B cell (primary cell): ENCODE measurements around the gene RGS17. TPM values are rescaled to one million over a fixed set of nuclear protein-coding genes. Genes with fewer than 3 reads are reported as not detected.

ENCODE experiments used
- ATAC-seq: fragments of 200-7000 bp; cut with Tn5 transposase; one replicate; pipeline ENCODE4 v1.10.0; 2021; ENCODE audit warnings: low read depth, mild to moderate bottlenecking, moderate number of reproducible peaks, moderate library complexity
- CTCF ChIA-PET: fragments of 350-600 bp; sonication (Branson Sonifier 250); formaldehyde crosslinking; loops from one replicate; lab custom pipeline; 2021; ENCODE audit warnings: antibody characterized with exemption, inconsistent platforms; lab: Charles Lee
- POLR2A ChIA-PET: fragments of 350-600 bp; sonication (Branson Sonifier 250); formaldehyde crosslinking; loops from one replicate; lab custom pipeline; 2021; ENCODE audit warnings: antibody characterized with exemption; lab: Charles Lee
- DNase-seq: peaks from one replicate; pipeline ENCODE4 v3.0.0; 2013
- H2AFZ ChIP-seq: 2 replicates; pipeline ENCODE4 v1.6.1; 2012; ENCODE audit warnings: mild to moderate bottlenecking, low read depth, low read length; ENCODE audit not compliant: insufficient read depth, poor library complexity, severe bottlenecking
- H3K27ac ChIP-seq, 2 donors: 1 replicate in 1 of 2; 2 replicates in 1 of 2; pipeline ENCODE4 v1.5.1; 2012 to 2013; ENCODE audit warnings: low read length in 2 of 2, mild to moderate bottlenecking in 2 of 2, moderate library complexity in 1 of 2
- H3K27me3 ChIP-seq, 4 experiments: fragments of 200-600 bp in 1 of 4; sonication (generic) in 1 of 4; replicated peaks in 1 of 4; 1 replicate in 2 of 4; 2 replicates in 2 of 4; pipeline versions ENCODE4 v1.6.1 to v1.7.0; 2013 to 2016; ENCODE audit warnings: low read length in 3 of 4, mild to moderate bottlenecking in 2 of 4, mixed read lengths in 1 of 4, moderate library complexity in 1 of 4; ENCODE audit not compliant: insufficient read depth in 4 of 4, control insufficient read depth in 3 of 4; ENCODE audit errors: control extremely low read depth in 1 of 4
- H3K36me3 ChIP-seq, 2 experiments: replicated peaks in 1 of 2; 1 replicate in 1 of 2; 2 replicates in 1 of 2; pipeline versions ENCODE4 v1.6.1 to v1.7.1; 2013; ENCODE audit warnings: low read length in 1 of 2; ENCODE audit not compliant: insufficient read depth in 2 of 2, control insufficient read depth in 1 of 2; ENCODE audit errors: control extremely low read depth in 1 of 2, extremely low read depth in 1 of 2
- H3K4me1 ChIP-seq, 2 donors: fragments of 200-600 bp in 1 of 2; sonication (generic) in 1 of 2; 1 replicate in 1 of 2; 2 replicates in 1 of 2; pipeline versions ENCODE4 v1.5.1 to v1.6.1; 2013 to 2017; ENCODE audit warnings: low read length in 2 of 2; ENCODE audit not compliant: control insufficient read depth in 2 of 2, insufficient read depth in 2 of 2
- H3K4me2 ChIP-seq: replicated peaks from 2 replicates; pipeline ENCODE3; 2012; ENCODE audit warnings: mild to moderate bottlenecking, low read depth, low read length; ENCODE audit not compliant: poor library complexity, severe bottlenecking
- H3K4me3 ChIP-seq, 5 experiments: fragments of 200-600 bp in 1 of 5; sonication (generic) in 1 of 5; 1 replicate in 3 of 5; 2 replicates in 2 of 5; pipeline versions ENCODE4 v1.5.1 to v1.7.0; 2011 to 2016; ENCODE audit warnings: low read length in 4 of 5, mild to moderate bottlenecking in 4 of 5, low read depth in 2 of 5, control low read depth in 1 of 5, moderate library complexity in 1 of 5; ENCODE audit not compliant: insufficient read depth in 1 of 5; ENCODE audit errors: control extremely low read depth in 1 of 5, extremely low read depth in 1 of 5
- H3K79me2 ChIP-seq: fragments of 200-600 bp; sonication (generic); one replicate; pipeline ENCODE4 v1.6.0; 2016; ENCODE audit warnings: low read length; ENCODE audit not compliant: control insufficient read depth, insufficient read depth
- H3K9ac ChIP-seq: fragments of 200-600 bp; sonication (generic); 2 replicates; pipeline ENCODE4 v1.6.1; 2017; ENCODE audit warnings: mild to moderate bottlenecking, low read length, moderate library complexity
- H3K9me3 ChIP-seq, 3 donors: one replicate each; pipeline versions ENCODE4 v1.6.1 to v1.7.1; 2013; ENCODE audit warnings: low read length in 2 of 3; ENCODE audit not compliant: control insufficient read depth in 2 of 3, insufficient read depth in 1 of 3; ENCODE audit errors: control extremely low read depth in 1 of 3
- H4K20me1 ChIP-seq: 2 replicates; pipeline ENCODE4 v1.6.0; 2012; ENCODE audit warnings: mild to moderate bottlenecking, low read length; ENCODE audit not compliant: insufficient read depth, control insufficient read depth, poor library complexity, severe bottlenecking
- H3K27ac Mint-ChIP-seq: one replicate; pipeline ENCODE4 v1.8.0; 2021; ENCODE audit warnings: mixed read lengths
- H3K27me3 Mint-ChIP-seq: one replicate; pipeline ENCODE4 v1.8.0; 2021; ENCODE audit warnings: mixed read lengths
- H3K4me1 Mint-ChIP-seq: one replicate; pipeline ENCODE4 v1.8.0; 2021; ENCODE audit warnings: mixed read lengths
- H3K4me3 Mint-ChIP-seq: one replicate; pipeline ENCODE4 v1.8.0; 2021; ENCODE audit warnings: mixed read lengths
- H3K9me3 Mint-ChIP-seq: one replicate; pipeline ENCODE4 v1.8.0; 2022; ENCODE audit warnings: mixed read lengths; ENCODE audit not compliant: insufficient read depth
- CTCF ChIP-seq: fragments of 200-600 bp; IDR thresholded peaks from one replicate; pipeline ENCODE4 v1.8.0; 2022; ENCODE audit warnings: antibody characterized with exemption, mild to moderate bottlenecking
- EZH2 ChIP-seq: IDR thresholded peaks from 2 replicates; pipeline ENCODE4 v1.6.1; 2012; ENCODE audit warnings: borderline replicate concordance, low read depth, mild to moderate bottlenecking, moderate library complexity, low read length; ENCODE audit not compliant: insufficient read depth, poor library complexity, severe bottlenecking
- WGBS: methylation state at CpG from one replicate; pipeline ENCODE4 v1.1.5; 2013; ENCODE audit warnings: missing lambda C conversion rate; ENCODE audit not compliant: insufficient coverage; 5-methylcytosine and 5-hydroxymethylcytosine counted together
- intact Hi-C: fragments of 100-400 bp; cut with micrococcal nuclease; formaldehyde crosslinking; loops from one replicate; pipeline ENCODE4 v1.10.0; 2022
- polyA plus RNA-seq: library from polyadenylated mRNA; depleted of rRNA; stranded (reverse); fragments of >200 nt; gene quantifications from 2 replicates; pipeline ENCODE4 v1.2.3, GENCODE V29; 2012
- total RNA-seq, 2 donors: library from RNA; stranded (reverse); fragments of 120-200 nt in 1 of 2; gene quantifications; 1 replicate in 1 of 2; 2 replicates in 1 of 2; pipeline versions ENCODE4 v1.2.3 to v1.2.4, GENCODE V29; 2013 to 2022

The RGS17 gene
- total and polyA plus RNA-seq, 2 donors (not counting 1 experiment from before 2014, with no cell fraction given): not detected

DNA sequence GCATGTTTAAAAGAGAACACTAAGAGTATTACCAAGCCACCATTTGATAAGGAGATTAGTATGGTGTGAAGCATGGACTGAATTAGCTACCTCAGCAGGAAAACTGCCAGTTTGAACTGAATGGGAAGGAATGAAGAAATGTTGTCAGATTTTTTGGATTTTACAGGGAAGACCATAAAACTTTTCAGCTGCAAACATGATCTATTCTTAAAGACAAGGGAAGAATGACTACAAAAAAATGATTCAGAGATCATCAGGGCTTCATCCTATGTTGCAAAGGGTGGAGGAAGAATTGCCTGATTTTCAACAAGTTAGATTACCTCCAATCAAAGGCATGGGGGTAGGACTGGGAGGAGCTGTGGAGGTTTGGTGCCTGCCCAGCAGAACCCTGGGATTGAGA is 79.3 kb downstream of the RGS17 start:
- TF ChIP-seq EZH2 (no peak), CTCF (no peak)
- H3K27me3 Mint-ChIP-seq: peaks cover 4% of the 10 kb centered on the region
- H3K9me3 Mint-ChIP-seq: no peaks in the 10 kb centered on the region
- H3K27ac Mint-ChIP-seq: no peak overlapping the region
- H3K4me1 ChIP-seq: no peaks in the 10 kb centered on the region
- intact Hi-C loops: no loop called here
- no peak overlapping the region for H3K4me2 ChIP-seq
- H3K79me2 ChIP-seq: no peaks in the 10 kb centered on the region
- DNase-seq (no peak), ATAC-seq (no peak)
- CTCF ChIA-PET: no interaction called here
- no peaks in the 10 kb centered on the region for H3K9me3 ChIP-seq
- H3K36me3 ChIP-seq: no peaks in the 10 kb centered on the region
- no peak overlapping the region for H2AFZ ChIP-seq
- H3K4me3 Mint-ChIP-seq: no peak overlapping the region
- H3K27me3 ChIP-seq: no peaks in the 10 kb centered on the region
- H4K20me1 ChIP-seq: no peaks in the 10 kb centered on the region
- POLR2A ChIA-PET: no interaction called here
- no peak overlapping the region for H3K4me3 ChIP-seq
- no peak overlapping the region for H3K9ac ChIP-seq
- no peaks in the 10 kb centered on the region for H3K4me1 Mint-ChIP-seq
- H3K27ac ChIP-seq: no peak overlapping the region

GRCh38 chr6:153048631-153049030 is 82.5 kb downstream of the RGS17 start:
- Histone ChIP-seq H3K4me3 (no peak overlapping the region), H3K27ac (no peak overlapping the region), H3K27me3 (no peaks in the 10 kb centered on the region), H3K4me2 (no peak overlapping the region), H3K9ac (no peak overlapping the region), H3K9me3 (no peaks in the 10 kb centered on the region), H3K4me1 (no peaks in the 10 kb centered on the region), H2AFZ (no peak overlapping the region), H4K20me1 (no peaks in the 10 kb centered on the region), H3K79me2 (no peaks in the 10 kb centered on the region), H3K36me3 (no peaks in the 10 kb centered on the region)
- no peaks in the 10 kb centered on the region for H3K9me3 Mint-ChIP-seq
- CTCF ChIA-PET: no interaction called here
- no peak for TF ChIP-seq EZH2
- TF ChIP-seq CTCF: no peak
- intact Hi-C loops: no loop called here
- peaks cover 4% of the 10 kb centered on the region for H3K27me3 Mint-ChIP-seq
- no peak overlapping the region for H3K4me3 Mint-ChIP-seq
- WGBS: 96% methylated on average over 2 of the region's 3 CpGs
- DNase-seq (no peak), ATAC-seq (no peak)
- H3K27ac Mint-ChIP-seq: no peak overlapping the region
- POLR2A ChIA-PET: no interaction called here
- no peaks in the 10 kb centered on the region for H3K4me1 Mint-ChIP-seq
